Glutamatergic neuron (in vitro differentiated cells): ENCODE measurements around the gene PPP4R3A. TPM values are rescaled to one million over a fixed set of nuclear protein-coding genes. Genes with fewer than 3 reads are reported as not detected.
A peak's percentile ranks its signal among the peaks of the same experiment; 100 is the strongest.

ENCODE experiments used
- DNase-seq: peaks from one replicate; pipeline ENCODE4 v3.0.0; 2022
- H3K27ac Mint-ChIP-seq: one replicate; pipeline ENCODE4 v1.8.0; 2020; ENCODE audit warnings: mild to moderate bottlenecking, mixed read lengths, inconsistent platforms; ENCODE audit not compliant: unreplicated experiment
- H3K27me3 Mint-ChIP-seq: one replicate; pipeline ENCODE4 v1.8.0; 2020; ENCODE audit warnings: mild to moderate bottlenecking, moderate library complexity, mixed read lengths, inconsistent platforms; ENCODE audit not compliant: unreplicated experiment
- H3K36me3 Mint-ChIP-seq: one replicate; pipeline ENCODE4 v1.8.0; 2020; ENCODE audit warnings: mild to moderate bottlenecking, mixed read lengths, inconsistent platforms; ENCODE audit not compliant: unreplicated experiment
- H3K4me1 Mint-ChIP-seq: one replicate; pipeline ENCODE4 v1.8.0; 2020; ENCODE audit warnings: mild to moderate bottlenecking, low read depth, mixed read lengths, inconsistent platforms; ENCODE audit not compliant: unreplicated experiment
- H3K4me3 Mint-ChIP-seq: one replicate; pipeline ENCODE4 v1.8.0; 2020; ENCODE audit warnings: mild to moderate bottlenecking, mixed read lengths, inconsistent platforms; ENCODE audit not compliant: unreplicated experiment
- H3K9me3 Mint-ChIP-seq: one replicate; pipeline ENCODE4 v1.8.0; 2020; ENCODE audit warnings: mild to moderate bottlenecking, moderate library complexity, mixed read lengths, inconsistent platforms; ENCODE audit not compliant: unreplicated experiment
- CTCF ChIP-seq: fragments of 200-600 bp; sonication (generic); IDR thresholded peaks from one replicate; pipeline ENCODE4 v1.5.0; 2021; ENCODE audit not compliant: partially characterized antibody, unreplicated experiment
- total RNA-seq: library from RNA; stranded (reverse); fragmentation: NEBNext Ultra II Directional; extraction: Animal tissue kit (Norgen Biotek cat#: 25700); gene quantifications from one replicate; pipeline ENCODE4 v1.2.1, GENCODE V29; 2021; ENCODE audit not compliant: unreplicated experiment

Gene PPP4R3A
- total RNA-seq, 1 donor from 2014 or later: 99.4 TPM

- Mint-ChIP-seq H3K4me1 (no peaks in the 10 kb centered on the region), H3K9me3 (peaks cover under 1% of the 10 kb centered on the region), H3K4me3 (no peak overlapping the region), H3K27ac (no peak overlapping the region), H3K36me3 (no peaks in the 10 kb centered on the region), H3K27me3 (no peaks in the 10 kb centered on the region)
- no peak for TF ChIP-seq CTCF
- no peak for DNase-seq
Measured at GRCh38 chr14:91516663-91517388, 6.7 kb upstream of the PPP4R3A start.

- Mint-ChIP-seq H3K4me3 (no peak overlapping the region), H3K9me3 (peaks cover 3% of the 10 kb centered on the region), H3K27ac (no peak overlapping the region), H3K27me3 (peaks cover 3% of the 10 kb centered on the region), H3K36me3 (no peaks in the 10 kb centered on the region), H3K4me1 (no peaks in the 10 kb centered on the region)
- no peak for DNase-seq
- no peak for TF ChIP-seq CTCF
Measured at GRCh38 chr14:91515979-91516378, 5.9 kb upstream of the PPP4R3A start.

GRCh38 chr14:91511043-91511383 lies 903 bp upstream of the PPP4R3A start:
- Mint-ChIP-seq H3K4me1 (no peaks in the 10 kb centered on the region), H3K4me3 (peak overlapping the region; percentile 96), H3K27ac (peak overlapping the region; percentile 99), H3K9me3 (peaks cover 11% of the 10 kb centered on the region), H3K36me3 (no peaks in the 10 kb centered on the region), H3K27me3 (peaks cover 6% of the 10 kb centered on the region)
- TF ChIP-seq CTCF: no peak
- DNase-seq: no peak

- peak overlapping the region; percentile 96 for H3K4me3 Mint-ChIP-seq
- H3K27me3 Mint-ChIP-seq: peaks cover 6% of the 10 kb centered on the region
- H3K9me3 Mint-ChIP-seq: peaks cover 11% of the 10 kb centered on the region
- DNase-seq: no peak
- no peaks in the 10 kb centered on the region for H3K36me3 Mint-ChIP-seq
- TF ChIP-seq CTCF: no peak
- no peaks in the 10 kb centered on the region for H3K4me1 Mint-ChIP-seq
- peak overlapping the region; percentile 99 for H3K27ac Mint-ChIP-seq
Measured at GRCh38 chr14:91509878-91510170, 286 bp downstream of the PPP4R3A start.

GRCh38 chr14:91509083-91509877 lies 830 bp downstream of the PPP4R3A start:
- peak; percentile 52 for DNase-seq
- peaks cover 6% of the 10 kb centered on the region for H3K27me3 Mint-ChIP-seq
- peaks cover 11% of the 10 kb centered on the region for H3K9me3 Mint-ChIP-seq

More at GRCh38 chr14:91509083-91509877, 830 bp downstream of the PPP4R3A start:
- H3K4me3 Mint-ChIP-seq: peak overlapping the region; percentile 98
- no peaks in the 10 kb centered on the region for H3K4me1 Mint-ChIP-seq
- TF ChIP-seq CTCF: no peak
- H3K36me3 Mint-ChIP-seq: no peaks in the 10 kb centered on the region
- peak overlapping the region; percentile 86 for H3K27ac Mint-ChIP-seq
